Ovary (tissue), 3 donors: ENCODE data around the gene DIS3L2.
A peak's percentile ranks its signal among the peaks of the same experiment; 100 is the strongest.

Experiments used
- EP300 ChIP-seq: sonication (generic); formaldehyde crosslinking; IDR thresholded peaks from one replicate; pipeline ENCODE4 v1.6.1; 2017; ENCODE audit warnings: antibody characterized with exemption
- TF ChIP-seq, protein P1 (sequence below), 3 donors: fragments of 450-650 bp in 2 of 3; fragments of 200-600 bp in 1 of 3; IDR thresholded peaks; one replicate each; pipeline versions ENCODE4 v1.5.1 to v1.8.0; 2016 to 2022; ENCODE audit warnings: antibody characterized with exemption in 3 of 3, mild to moderate bottlenecking in 1 of 3
- donor health status: DM: no; HTN: no; CAD: no.

GRCh38 chr2:232327105-232328031, 365.9 kb downstream of the DIS3L2 start:
- TF ChIP-seq, protein P1, sequence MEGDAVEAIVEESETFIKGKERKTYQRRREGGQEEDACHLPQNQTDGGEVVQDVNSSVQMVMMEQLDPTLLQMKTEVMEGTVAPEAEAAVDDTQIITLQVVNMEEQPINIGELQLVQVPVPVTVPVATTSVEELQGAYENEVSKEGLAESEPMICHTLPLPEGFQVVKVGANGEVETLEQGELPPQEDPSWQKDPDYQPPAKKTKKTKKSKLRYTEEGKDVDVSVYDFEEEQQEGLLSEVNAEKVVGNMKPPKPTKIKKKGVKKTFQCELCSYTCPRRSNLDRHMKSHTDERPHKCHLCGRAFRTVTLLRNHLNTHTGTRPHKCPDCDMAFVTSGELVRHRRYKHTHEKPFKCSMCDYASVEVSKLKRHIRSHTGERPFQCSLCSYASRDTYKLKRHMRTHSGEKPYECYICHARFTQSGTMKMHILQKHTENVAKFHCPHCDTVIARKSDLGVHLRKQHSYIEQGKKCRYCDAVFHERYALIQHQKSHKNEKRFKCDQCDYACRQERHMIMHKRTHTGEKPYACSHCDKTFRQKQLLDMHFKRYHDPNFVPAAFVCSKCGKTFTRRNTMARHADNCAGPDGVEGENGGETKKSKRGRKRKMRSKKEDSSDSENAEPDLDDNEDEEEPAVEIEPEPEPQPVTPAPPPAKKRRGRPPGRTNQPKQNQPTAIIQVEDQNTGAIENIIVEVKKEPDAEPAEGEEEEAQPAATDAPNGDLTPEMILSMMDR (IDR thresholded peaks at IDR 0.05): peak; percentile 49 to 78 (median 65)
- no peak for TF ChIP-seq EP300
